Measurements from ENCODE around the gene ABCG4. TPM values are rescaled to one million over a fixed set of nuclear protein-coding genes. Genes with fewer than 3 reads are reported as not detected.
"Not testable (repeated sequence)": the region's sequence is repeated elsewhere in the genome, so short reads cannot be mapped to it uniquely, and the experiment has no call there.

Gene ABCG4
- total RNA-seq, 1 donor from 2014 or later, result 0.13 TPM

DNA sequence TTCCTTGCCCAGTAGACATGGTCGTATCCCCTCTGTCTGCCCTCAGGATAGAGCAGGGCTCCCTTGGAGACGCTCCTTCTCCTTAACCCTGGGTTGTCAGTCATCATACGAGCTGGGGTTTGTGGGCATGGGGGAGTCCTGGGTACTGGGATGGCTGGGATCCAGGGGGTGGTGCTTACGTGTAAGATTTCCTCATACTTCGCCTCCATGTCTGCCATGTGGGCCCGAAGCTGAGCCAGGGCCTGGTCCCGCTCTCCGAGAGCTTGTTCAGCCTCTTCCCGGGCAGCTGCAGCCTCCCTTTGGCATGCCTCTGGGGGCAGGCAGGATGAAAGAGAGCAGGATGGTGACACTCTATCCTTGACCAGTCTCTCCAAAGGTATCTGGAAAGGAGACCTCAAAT lies 41.7 kb downstream of the ABCG4 start:
- H3K27me3 ChIP-seq (ENCODE audit: control insufficient read depth, insufficient read depth, low read length), result no peaks in the 10 kb centered on the region
- no peaks in the 10 kb centered on the region for H3K36me3 ChIP-seq (ENCODE audit: control insufficient read depth, insufficient read depth, low read length)
- DNase-seq (ENCODE audit: low read depth), result no peak
- no peak overlapping the region for H3K4me3 ChIP-seq (ENCODE audit: low read depth, low read length)
- TF ChIP-seq, protein P1, sequence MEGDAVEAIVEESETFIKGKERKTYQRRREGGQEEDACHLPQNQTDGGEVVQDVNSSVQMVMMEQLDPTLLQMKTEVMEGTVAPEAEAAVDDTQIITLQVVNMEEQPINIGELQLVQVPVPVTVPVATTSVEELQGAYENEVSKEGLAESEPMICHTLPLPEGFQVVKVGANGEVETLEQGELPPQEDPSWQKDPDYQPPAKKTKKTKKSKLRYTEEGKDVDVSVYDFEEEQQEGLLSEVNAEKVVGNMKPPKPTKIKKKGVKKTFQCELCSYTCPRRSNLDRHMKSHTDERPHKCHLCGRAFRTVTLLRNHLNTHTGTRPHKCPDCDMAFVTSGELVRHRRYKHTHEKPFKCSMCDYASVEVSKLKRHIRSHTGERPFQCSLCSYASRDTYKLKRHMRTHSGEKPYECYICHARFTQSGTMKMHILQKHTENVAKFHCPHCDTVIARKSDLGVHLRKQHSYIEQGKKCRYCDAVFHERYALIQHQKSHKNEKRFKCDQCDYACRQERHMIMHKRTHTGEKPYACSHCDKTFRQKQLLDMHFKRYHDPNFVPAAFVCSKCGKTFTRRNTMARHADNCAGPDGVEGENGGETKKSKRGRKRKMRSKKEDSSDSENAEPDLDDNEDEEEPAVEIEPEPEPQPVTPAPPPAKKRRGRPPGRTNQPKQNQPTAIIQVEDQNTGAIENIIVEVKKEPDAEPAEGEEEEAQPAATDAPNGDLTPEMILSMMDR (IDR thresholded peaks at IDR 0.05; ENCODE audit: insufficient read depth, low read length, poor library complexity, severe bottlenecking), result no peak

- not testable (repeated sequence) for H3K36me3 ChIP-seq (ENCODE audit: control insufficient read depth, insufficient read depth, low read length); H3K27me3 ChIP-seq (ENCODE audit: control insufficient read depth, insufficient read depth, low read length); H3K4me3 ChIP-seq (ENCODE audit: low read depth, low read length); DNase-seq (ENCODE audit: low read depth)
Measured at GRCh38 chr11:119191265-119191664, 42.4 kb downstream of the ABCG4 start.

- no peak for DNase-seq (ENCODE audit: low read depth)
Measured at GRCh38 chr11:119192111-119192510, 43.3 kb downstream of the ABCG4 start.

GRCh38 chr11:119193001-119193400 lies 44.1 kb downstream of the ABCG4 start:
- DNase-seq (ENCODE audit: low read depth), result no peak
- Histone ChIP-seq H3K27me3 (ENCODE audit: control insufficient read depth, insufficient read depth, low read length) (no peaks in the 10 kb centered on the region), H3K36me3 (ENCODE audit: control insufficient read depth, insufficient read depth, low read length) (no peaks in the 10 kb centered on the region), H3K4me3 (ENCODE audit: low read depth, low read length) (no peak overlapping the region)
- TF ChIP-seq, protein P1 (IDR thresholded peaks at IDR 0.05; ENCODE audit: insufficient read depth, low read length, poor library complexity, severe bottlenecking), result no peak

More at GRCh38 chr11:119192111-119192510, 43.3 kb downstream of the ABCG4 start:
- Histone ChIP-seq H3K36me3 (ENCODE audit: control insufficient read depth, insufficient read depth, low read length) (no peaks in the 10 kb centered on the region), H3K27me3 (ENCODE audit: control insufficient read depth, insufficient read depth, low read length) (no peaks in the 10 kb centered on the region), H3K4me3 (ENCODE audit: low read depth, low read length) (no peak overlapping the region)
- TF ChIP-seq, protein P1 (IDR thresholded peaks at IDR 0.05; ENCODE audit: insufficient read depth, low read length, poor library complexity, severe bottlenecking), result no peak

DNA sequence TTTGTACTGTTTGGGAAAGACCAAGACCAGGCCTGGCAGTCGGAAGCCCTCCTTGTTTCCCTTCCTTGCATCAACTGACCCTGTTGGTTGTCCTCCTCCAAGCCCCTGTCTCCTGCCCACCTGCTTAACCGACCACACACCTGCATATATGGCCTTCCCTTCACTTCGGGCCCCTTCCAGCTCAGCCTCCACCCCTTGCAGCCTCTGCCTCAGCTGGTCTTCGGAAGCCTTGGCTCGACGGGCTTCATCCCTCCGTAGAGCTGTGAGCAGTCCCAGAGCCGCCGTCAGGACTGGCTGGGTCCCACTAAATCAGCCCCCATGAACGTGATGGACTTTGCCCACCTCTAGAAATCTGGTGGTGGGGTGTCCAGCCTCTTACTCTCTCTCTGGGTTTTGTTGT lies 44.8 kb downstream of the ABCG4 start:
- DNase-seq (ENCODE audit: low read depth), result no peak
- H3K36me3 ChIP-seq (ENCODE audit: control insufficient read depth, insufficient read depth, low read length), result no peaks in the 10 kb centered on the region
- no peaks in the 10 kb centered on the region for H3K27me3 ChIP-seq (ENCODE audit: control insufficient read depth, insufficient read depth, low read length)
- no peak overlapping the region for H3K4me3 ChIP-seq (ENCODE audit: low read depth, low read length)
- TF ChIP-seq, protein P1 (IDR thresholded peaks at IDR 0.05; ENCODE audit: insufficient read depth, low read length, poor library complexity, severe bottlenecking), result no peak

- H3K36me3 ChIP-seq (ENCODE audit: control insufficient read depth, insufficient read depth, low read length), result no peaks in the 10 kb centered on the region
- no peak overlapping the region for H3K4me3 ChIP-seq (ENCODE audit: low read depth, low read length)
- DNase-seq (ENCODE audit: low read depth), result no peak
- TF ChIP-seq, protein P1 (IDR thresholded peaks at IDR 0.05; ENCODE audit: insufficient read depth, low read length, poor library complexity, severe bottlenecking), result no peak
- no peaks in the 10 kb centered on the region for H3K27me3 ChIP-seq (ENCODE audit: control insufficient read depth, insufficient read depth, low read length)
Measured at GRCh38 chr11:119194811-119195440, 46.1 kb downstream of the ABCG4 start.

All from kidney epithelial cell (primary cell).